ENCODE results near the gene RNU7-1. TPM values are rescaled to one million over a fixed set of nuclear protein-coding genes. Genes with fewer than 3 reads are reported as not detected.

Gene RNU7-1
- total and polyA plus RNA-seq, 2 donors (not counting 1 experiment from before 2014, with no cell fraction given) = not detected

DNA sequence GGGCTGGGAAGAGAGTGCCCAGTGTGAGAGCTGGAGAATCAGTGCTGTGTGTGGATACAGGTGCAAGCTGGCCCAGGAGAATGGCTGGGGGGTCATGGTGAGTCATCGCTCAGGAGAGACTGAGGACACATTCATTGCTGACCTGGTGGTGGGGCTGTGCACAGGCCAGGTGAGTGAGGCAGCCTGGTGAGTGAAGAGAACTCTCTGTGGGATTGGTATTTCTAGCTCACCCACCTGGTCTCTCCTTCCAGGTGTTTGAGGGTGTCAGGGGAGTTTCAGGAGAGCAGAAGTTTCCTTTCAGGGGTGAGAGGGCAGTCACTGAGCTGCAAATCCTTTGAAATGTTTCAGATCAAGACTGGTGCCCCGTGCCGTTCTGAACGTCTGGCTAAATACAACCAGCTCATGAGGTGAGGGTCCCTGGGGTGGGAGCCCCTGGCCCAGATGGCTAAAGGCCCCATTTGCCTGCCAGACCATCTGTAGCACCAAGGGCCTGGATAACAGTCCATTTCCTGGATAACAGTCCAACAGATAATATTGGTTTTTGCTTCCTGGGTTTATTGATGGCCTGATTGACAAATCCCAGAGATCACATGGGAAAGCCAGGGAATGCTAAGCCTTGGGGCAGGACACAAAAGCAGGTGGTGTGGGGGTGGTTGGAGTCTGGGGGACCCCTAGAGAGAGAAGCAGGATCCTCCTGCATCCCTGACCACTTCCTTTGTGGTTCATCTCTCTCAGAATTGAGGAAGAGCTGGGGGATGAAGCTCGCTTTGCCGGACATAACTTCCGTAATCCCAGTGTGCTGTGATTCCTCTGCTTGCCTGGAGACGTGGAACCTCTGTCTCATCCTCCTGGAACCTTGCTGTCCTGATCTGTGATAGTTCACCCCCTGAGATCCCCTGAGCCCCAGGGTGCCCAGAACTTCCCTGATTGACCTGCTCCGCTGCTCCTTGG is 21.3 kb upstream of the RNU7-1 start:
- ChIA-PET CTCF (interaction anchor here (0.8 to 6.2 kb wide), 13 partner anchors 9 to 191 kb away, joined by 3 to 119 read pairs (median 7); partner anchors contain the start of genes C1R and SPSB2), POLR2A (interaction anchor here (1.1 to 1.4 kb wide), 2 partner anchors 49 to 53 kb away, joined by 3 to 6 read pairs; partner anchors contain the start of gene SPSB2)
- Histone ChIP-seq H3K36me3 (replicated peaks in 1 of 2; ENCODE audit: control extremely low read depth in 1 of 2, control insufficient read depth in 1 of 2, extremely low read depth in 1 of 2, insufficient read depth in 2 of 2, low read length in 1 of 2) (peaks cover 0 to under 1% of the 10 kb centered on the region in 2 experiments), H3K27ac (ENCODE audit: low read length in 2 of 2) (peak overlapping the region; percentile 54 to 57), H3K79me2 (ENCODE audit: control insufficient read depth, insufficient read depth, low read length) (peaks cover 22% of the 10 kb centered on the region), H4K20me1 (ENCODE audit: control insufficient read depth, insufficient read depth, low read length, poor library complexity, severe bottlenecking) (no peaks in the 10 kb centered on the region), H3K9me3 (ENCODE audit: control extremely low read depth in 1 of 3, control insufficient read depth in 2 of 3, insufficient read depth in 1 of 3, low read length in 2 of 3) (no peaks in the 10 kb centered on the region), H2AFZ (ENCODE audit: insufficient read depth, low read depth, low read length, poor library complexity, severe bottlenecking) (peak overlapping the region; percentile 35), H3K4me3 (ENCODE audit: control extremely low read depth in 1 of 5, extremely low read depth in 1 of 5, insufficient read depth in 1 of 5, low read depth in 2 of 5, low read length in 4 of 5) (no peak overlapping the region), H3K27me3 (replicated peaks in 1 of 4; ENCODE audit: control extremely low read depth in 1 of 4, control insufficient read depth in 3 of 4, insufficient read depth in 4 of 4, low read length in 3 of 4) (no peaks in the 10 kb centered on the region), H3K4me1 (ENCODE audit: control insufficient read depth in 2 of 2, insufficient read depth in 2 of 2, low read length in 2 of 2) (peaks cover 39 to 50% of the 10 kb centered on the region in 2 donors), H3K9ac (ENCODE audit: low read length) (no peak overlapping the region), H3K4me2 (replicated peaks; ENCODE audit: low read depth, low read length, poor library complexity, severe bottlenecking) (peak overlapping the region; percentile 54)
- intact Hi-C loops (cut with micrococcal nuclease) = no loop called here
- Mint-ChIP-seq H3K9me3 (ENCODE audit: insufficient read depth) (no peaks in the 10 kb centered on the region), H3K4me1 (peaks cover 50% of the 10 kb centered on the region), H3K27ac (peak overlapping the region; percentile 41), H3K27me3 (no peaks in the 10 kb centered on the region), H3K4me3 (peak overlapping the region; percentile 60)
- ATAC-seq (ENCODE audit: low read depth) (peak; percentile 23), DNase-seq (peak; percentile 59)
- 32% methylated on average over 7 of the region's 9 CpGs for WGBS (ENCODE audit: insufficient coverage)
- TF ChIP-seq CTCF (IDR thresholded peaks at IDR 0.05) (no peak), EZH2 (IDR thresholded peaks at IDR 0.05; ENCODE audit: borderline replicate concordance, insufficient read depth, low read depth, low read length, poor library complexity, severe bottlenecking) (no peak)

Measured in B cell (primary cell).